MM.1S (cell line): ENCODE data around the gene FAM83F.

Experiments
- DNase-seq: peaks from one replicate; pipeline ENCODE4 v3.0.0-alpha.2; 2015
- H2AFZ ChIP-seq: fragments of 300-600 bp; sonication (generic); 2 replicates; pipeline ENCODE4 v1.6.0; 2016; ENCODE audit warnings: antibody characterized with exemption, low read length
- H3F3A ChIP-seq: fragments of 300-600 bp; sonication (generic); 2 replicates; pipeline ENCODE4 v1.6.1; 2016; ENCODE audit warnings: mild to moderate bottlenecking, antibody characterized with exemption, low read length, moderate library complexity, mixed read lengths; ENCODE audit not compliant: insufficient read depth
- H3K27ac ChIP-seq: fragments of 300-600 bp; sonication (generic); 2 replicates; pipeline ENCODE4 v1.5.1; 2016; ENCODE audit warnings: mild to moderate bottlenecking, low read length
- H3K27me3 ChIP-seq: fragments of 300-600 bp; sonication (generic); replicated peaks from 2 replicates; pipeline ENCODE4 v1.6.0; 2016; ENCODE audit warnings: low read length; ENCODE audit not compliant: insufficient read depth
- H3K36me3 ChIP-seq: fragments of 300-600 bp; sonication (generic); replicated peaks from 2 replicates; pipeline ENCODE4 v1.6.1; 2016; ENCODE audit warnings: mild to moderate bottlenecking, low read length, mixed read lengths; ENCODE audit not compliant: insufficient read depth
- H3K4me1 ChIP-seq: fragments of 300-600 bp; sonication (generic); 2 replicates; pipeline ENCODE4 v1.6.1; 2016; ENCODE audit warnings: low read length, mixed read lengths
- H3K4me2 ChIP-seq: fragments of 300-600 bp; sonication (generic); 2 replicates; pipeline ENCODE4 v1.6.0; 2016; ENCODE audit warnings: low read depth, low read length
- H3K4me3 ChIP-seq: fragments of 300-600 bp; sonication (generic); 2 replicates; pipeline ENCODE4 v1.5.1; 2016; ENCODE audit warnings: low read length, mixed read lengths
- H3K79me2 ChIP-seq: fragments of 300-600 bp; sonication (generic); 2 replicates; pipeline ENCODE4 v1.6.1; 2016; ENCODE audit warnings: mixed run types, low read length, mixed read lengths
- H3K9ac ChIP-seq: fragments of 300-600 bp; sonication (generic); 2 replicates; pipeline ENCODE4 v1.6.1; 2016; ENCODE audit warnings: low read length, mixed read lengths
- H3K9me2 ChIP-seq: fragments of 300-600 bp; sonication (generic); replicated peaks from 2 replicates; pipeline ENCODE4 v1.6.1; 2016; ENCODE audit warnings: mild to moderate bottlenecking, low read length, mixed read lengths; ENCODE audit not compliant: insufficient read depth
- H3K9me3 ChIP-seq: fragments of 300-600 bp; sonication (generic); replicated peaks from 2 replicates; pipeline ENCODE4 v1.6.1; 2016; ENCODE audit warnings: mild to moderate bottlenecking, low read length, mixed read lengths; ENCODE audit not compliant: insufficient read depth
- H4K20me1 ChIP-seq: fragments of 300-600 bp; sonication (generic); 2 replicates; pipeline ENCODE4 v1.6.1; 2016; ENCODE audit warnings: mild to moderate bottlenecking, low read length, moderate library complexity, mixed read lengths; ENCODE audit not compliant: insufficient read depth
- CTCF ChIP-seq: fragments of 300-600 bp; sonication (generic); IDR thresholded peaks from 2 replicates; pipeline ENCODE4 v1.5.1; 2016; ENCODE audit warnings: antibody characterized with exemption, low read length, mixed read lengths
- EZH2 ChIP-seq: fragments of 300-600 bp; sonication (generic); optimal IDR thresholded peaks from 2 replicates; pipeline ENCODE3; 2017; ENCODE audit warnings: low read depth, mild to moderate bottlenecking, antibody characterized with exemption, low read length, mixed read lengths
- EZH2phosphoT487 ChIP-seq: fragments of 300-600 bp; sonication (generic); IDR thresholded peaks from 2 replicates; pipeline ENCODE4 v1.6.1; 2018; ENCODE audit warnings: antibody characterized with exemption, low read length

FAM83F gene

GRCh38 chr22:39979458-39979857, 15.3 kb upstream of the FAM83F start:
- no peaks in the 10 kb centered on the region for H3F3A ChIP-seq
- no peak overlapping the region for H3K4me3 ChIP-seq
- H4K20me1 ChIP-seq, result no peaks in the 10 kb centered on the region
- no peaks in the 10 kb centered on the region for H3K4me1 ChIP-seq
- H3K27ac ChIP-seq, result no peak overlapping the region
- H3K4me2 ChIP-seq, result no peak overlapping the region
- TF ChIP-seq CTCF, result no peak
- no peak for TF ChIP-seq EZH2
- TF ChIP-seq EZH2phosphoT487, result no peak
- H2AFZ ChIP-seq, result no peak overlapping the region
- H3K27me3 ChIP-seq, result no peaks in the 10 kb centered on the region
- no peaks in the 10 kb centered on the region for H3K36me3 ChIP-seq
- H3K9ac ChIP-seq, result no peak overlapping the region
- H3K79me2 ChIP-seq, result no peaks in the 10 kb centered on the region
- no peak for DNase-seq
- no peaks in the 10 kb centered on the region for H3K9me2 ChIP-seq
- no peaks in the 10 kb centered on the region for H3K9me3 ChIP-seq

- peaks cover 2% of the 10 kb centered on the region; the same call in 1 of the 2 replicates for H3F3A ChIP-seq
- no peak for TF ChIP-seq CTCF
- no peak for TF ChIP-seq EZH2
- no peak for TF ChIP-seq EZH2phosphoT487
- no peaks in the 10 kb centered on the region for H3K9me3 ChIP-seq
- H2AFZ ChIP-seq, result no peak overlapping the region
- H3K4me2 ChIP-seq, result no peak overlapping the region
- DNase-seq, result no peak
- H4K20me1 ChIP-seq, result no peaks in the 10 kb centered on the region
- H3K27ac ChIP-seq, result no peak overlapping the region
- no peaks in the 10 kb centered on the region for H3K36me3 ChIP-seq
- H3K9ac ChIP-seq, result no peak overlapping the region
- no peaks in the 10 kb centered on the region for H3K9me2 ChIP-seq
- H3K27me3 ChIP-seq, result no peaks in the 10 kb centered on the region
- H3K79me2 ChIP-seq, result no peaks in the 10 kb centered on the region
- H3K4me3 ChIP-seq, result no peak overlapping the region
- peaks cover 6% of the 10 kb centered on the region for H3K4me1 ChIP-seq
Measured at GRCh38 chr22:39980596-39980995, 14.2 kb upstream of the FAM83F start.

GRCh38 chr22:39983346-39983745, 11.4 kb upstream of the FAM83F start:
- TF ChIP-seq CTCF, result no peak
- no peak for TF ChIP-seq EZH2phosphoT487
- TF ChIP-seq EZH2, result no peak
- H3K4me2 ChIP-seq, result no peak overlapping the region
- peaks cover 11% of the 10 kb centered on the region for H3K4me1 ChIP-seq
- H4K20me1 ChIP-seq, result no peaks in the 10 kb centered on the region
- no peak overlapping the region for H3K4me3 ChIP-seq
- H3K9me3 ChIP-seq, result no peaks in the 10 kb centered on the region
- no peak for DNase-seq
- no peaks in the 10 kb centered on the region for H3K27me3 ChIP-seq
- H3K36me3 ChIP-seq, result no peaks in the 10 kb centered on the region
- H3K9me2 ChIP-seq, result no peaks in the 10 kb centered on the region
- H3F3A ChIP-seq, result peaks cover 5% of the 10 kb centered on the region; the same call in 1 of the 2 replicates
- H3K9ac ChIP-seq, result no peak overlapping the region
- no peak overlapping the region for H3K27ac ChIP-seq
- H2AFZ ChIP-seq, result no peak overlapping the region
- H3K79me2 ChIP-seq, result no peaks in the 10 kb centered on the region
